H1 (cell line): ENCODE measurements around the gene TAF1B.

Experiments
- CBX8 ChIP-seq: fragments of 300-800, 300-1000 bp; sonication (generic); IDR thresholded peaks from 2 replicates; pipeline ENCODE4 v1.7.1; 2016; ENCODE audit warnings: low read depth, low read length, borderline replicate concordance
- FOSL1 ChIP-seq: IDR thresholded peaks from 2 replicates; pipeline ENCODE4 v1.6.1; 2011; ENCODE audit warnings: mild to moderate bottlenecking, low read depth, low read length, moderate library complexity; ENCODE audit not compliant: insufficient read depth
- GABPA ChIP-seq: IDR thresholded peaks from 2 replicates; pipeline ENCODE4 v1.6.1; 2011; ENCODE audit warnings: mild to moderate bottlenecking, low read length, moderate library complexity, borderline replicate concordance; ENCODE audit not compliant: insufficient read depth
- GTF2F1 ChIP-seq: IDR thresholded peaks from 2 replicates; pipeline ENCODE4 v1.6.1; 2012; ENCODE audit warnings: low read depth, low read length, improper control_type of control experiment, borderline replicate concordance
- JUND ChIP-seq: IDR thresholded peaks from 2 replicates; pipeline ENCODE4 v1.6.1; 2011; ENCODE audit warnings: mild to moderate bottlenecking, improper control_type of control experiment, low read length
- KDM1A ChIP-seq: fragments of 200-600, 300-600 bp; sonication (generic); IDR thresholded peaks from 2 replicates; pipeline ENCODE4 v1.7.1; 2016; ENCODE audit warnings: mild to moderate bottlenecking, low read length, borderline replicate concordance
- POLR2AphosphoS5 ChIP-seq: IDR thresholded peaks from 2 replicates; pipeline ENCODE4 v1.6.1; 2011; ENCODE audit warnings: low read depth, low read length
- RAD21 ChIP-seq, 2 experiments: IDR thresholded peaks in 1 of 2; conservative IDR thresholded peaks in 1 of 2; 2 replicates each; pipeline ENCODE4 v1.6.1; 2011; ENCODE audit warnings: low read depth in 2 of 2, low read length in 2 of 2, improper control_type of control experiment in 1 of 2, inconsistent platforms in 1 of 2, mild to moderate bottlenecking in 1 of 2, moderate library complexity in 1 of 2
- SP2 ChIP-seq: IDR thresholded peaks from 2 replicates; pipeline ENCODE4 v1.6.1; 2012; ENCODE audit warnings: mild to moderate bottlenecking, low read length, inconsistent platforms
- SRF ChIP-seq: IDR thresholded peaks from 2 replicates; pipeline ENCODE4 v1.6.1; 2011; ENCODE audit warnings: mild to moderate bottlenecking, low read depth, low read length, moderate library complexity
- YY1 ChIP-seq: IDR thresholded peaks from 2 replicates; pipeline ENCODE4 v1.6.1; 2011; ENCODE audit warnings: low read depth, mild to moderate bottlenecking, low read length
- TF ChIP-seq, protein P1 (sequence below): IDR thresholded peaks from 2 replicates; pipeline ENCODE4 v1.6.1; 2012; ENCODE audit warnings: low read length, inconsistent platforms
- TF ChIP-seq, protein P2 (sequence below), 3 experiments: IDR thresholded peaks; 1 replicate in 2 of 3; 2 replicates in 1 of 3; pipeline versions ENCODE4 v1.5.1 to v1.6.1; 2011; ENCODE audit warnings: low read length in 3 of 3, mild to moderate bottlenecking in 3 of 3, inconsistent platforms in 2 of 3, low read depth in 1 of 3, moderate library complexity in 1 of 3; ENCODE audit not compliant: insufficient read depth in 1 of 3; ENCODE audit errors: control extremely low read depth in 1 of 3

DNA sequence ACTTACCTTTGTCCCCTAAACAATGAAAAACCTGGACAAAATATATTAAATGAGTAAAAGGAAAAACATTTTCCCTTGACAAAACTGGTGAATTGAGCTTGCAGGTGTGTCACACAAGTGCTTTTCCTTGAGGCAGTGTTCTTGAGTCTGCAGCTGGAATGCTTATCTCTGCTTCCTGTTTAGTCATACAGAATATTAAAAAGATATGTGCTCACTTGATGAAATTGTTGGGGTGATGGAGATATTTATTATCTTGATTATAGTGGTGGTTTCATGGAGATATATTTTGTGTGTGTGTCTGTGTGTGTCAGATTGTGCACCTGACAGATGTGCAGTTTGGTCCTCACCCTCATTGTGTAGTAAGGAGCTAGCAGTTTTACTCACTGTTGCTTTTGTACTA, 3.3 kb downstream of the TAF1B start:
- TF ChIP-seq YY1 (no peak), FOSL1 (no peak), KDM1A (no peak), SP2 (no peak), GTF2F1 (no peak), SRF (no peak), POLR2AphosphoS5 (no peak), RAD21 (IDR thresholded peaks at IDR 0.05 in 1 of 2, conservative IDR thresholded peaks at IDR 0.05 in 1 of 2; ENCODE audit: low read depth in 2 of 2, low read length in 2 of 2) (no peak), GABPA (no peak), JUND (no peak), CBX8 (no peak)
- TF ChIP-seq, protein P1, sequence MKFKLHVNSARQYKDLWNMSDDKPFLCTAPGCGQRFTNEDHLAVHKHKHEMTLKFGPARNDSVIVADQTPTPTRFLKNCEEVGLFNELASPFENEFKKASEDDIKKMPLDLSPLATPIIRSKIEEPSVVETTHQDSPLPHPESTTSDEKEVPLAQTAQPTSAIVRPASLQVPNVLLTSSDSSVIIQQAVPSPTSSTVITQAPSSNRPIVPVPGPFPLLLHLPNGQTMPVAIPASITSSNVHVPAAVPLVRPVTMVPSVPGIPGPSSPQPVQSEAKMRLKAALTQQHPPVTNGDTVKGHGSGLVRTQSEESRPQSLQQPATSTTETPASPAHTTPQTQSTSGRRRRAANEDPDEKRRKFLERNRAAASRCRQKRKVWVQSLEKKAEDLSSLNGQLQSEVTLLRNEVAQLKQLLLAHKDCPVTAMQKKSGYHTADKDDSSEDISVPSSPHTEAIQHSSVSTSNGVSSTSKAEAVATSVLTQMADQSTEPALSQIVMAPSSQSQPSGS = no peak
- TF ChIP-seq, protein P2, sequence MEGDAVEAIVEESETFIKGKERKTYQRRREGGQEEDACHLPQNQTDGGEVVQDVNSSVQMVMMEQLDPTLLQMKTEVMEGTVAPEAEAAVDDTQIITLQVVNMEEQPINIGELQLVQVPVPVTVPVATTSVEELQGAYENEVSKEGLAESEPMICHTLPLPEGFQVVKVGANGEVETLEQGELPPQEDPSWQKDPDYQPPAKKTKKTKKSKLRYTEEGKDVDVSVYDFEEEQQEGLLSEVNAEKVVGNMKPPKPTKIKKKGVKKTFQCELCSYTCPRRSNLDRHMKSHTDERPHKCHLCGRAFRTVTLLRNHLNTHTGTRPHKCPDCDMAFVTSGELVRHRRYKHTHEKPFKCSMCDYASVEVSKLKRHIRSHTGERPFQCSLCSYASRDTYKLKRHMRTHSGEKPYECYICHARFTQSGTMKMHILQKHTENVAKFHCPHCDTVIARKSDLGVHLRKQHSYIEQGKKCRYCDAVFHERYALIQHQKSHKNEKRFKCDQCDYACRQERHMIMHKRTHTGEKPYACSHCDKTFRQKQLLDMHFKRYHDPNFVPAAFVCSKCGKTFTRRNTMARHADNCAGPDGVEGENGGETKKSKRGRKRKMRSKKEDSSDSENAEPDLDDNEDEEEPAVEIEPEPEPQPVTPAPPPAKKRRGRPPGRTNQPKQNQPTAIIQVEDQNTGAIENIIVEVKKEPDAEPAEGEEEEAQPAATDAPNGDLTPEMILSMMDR (IDR thresholded peaks at IDR 0.05; ENCODE audit: control extremely low read depth in 1 of 3, insufficient read depth in 1 of 3, low read depth in 1 of 3, low read length in 3 of 3) = no peak
